PC-3 (cell line): ENCODE data around the gene OPTC. TPM values are rescaled to one million over a fixed set of nuclear protein-coding genes. Genes with fewer than 3 reads are reported as not detected.
A peak's percentile ranks its signal among the peaks of the same experiment; 100 is the strongest.

ENCODE experiments used
- ATAC-seq: fragments of 200-7000 bp; cut with Tn5 transposase; 2 replicates; pipeline ENCODE4 v1.9.1; 2020; ENCODE audit warnings: mild to moderate bottlenecking, moderate library complexity
- BruUV-seq: library from RNA; stranded (reverse); fragments of 400-500 nt; replicated peaks from 2 replicates; lab custom pipeline; 2021; lab: Mats Ljungman, UMichigan
- CTCF ChIA-PET: fragments of 300-600 bp; sonication (Branson Sonifier 250); formaldehyde crosslinking; loops from one replicate; lab custom pipeline; 2022; ENCODE audit warnings: antibody characterized with exemption; lab: Charles Lee
- POLR2A ChIA-PET: fragments of 300-600 bp; sonication (Branson Sonifier 250); formaldehyde crosslinking; loops from one replicate; lab custom pipeline; 2022; ENCODE audit warnings: antibody characterized with exemption; ENCODE audit not compliant: unreplicated experiment; lab: Charles Lee
- DNase-seq: peaks from one replicate; pipeline ENCODE4 v3.0.0-alpha.2; 2015
- H2AFZ ChIP-seq: fragments of 300-600 bp; sonication (generic); 2 replicates; pipeline ENCODE4 v1.6.0; 2016; ENCODE audit warnings: antibody characterized with exemption, low read length
- H3F3A ChIP-seq: fragments of 300-600 bp; sonication (generic); one replicate; pipeline ENCODE4 v1.6.0; 2017; ENCODE audit warnings: antibody characterized with exemption, low read length, control low read depth, mild to moderate bottlenecking; ENCODE audit not compliant: unreplicated experiment
- H3K27ac ChIP-seq: fragments of 300-600 bp; sonication (generic); 2 replicates; pipeline ENCODE4 v1.5.1; 2016; ENCODE audit warnings: mild to moderate bottlenecking, low read length
- H3K27me3 ChIP-seq: fragments of 300-600 bp; sonication (generic); 2 replicates; pipeline ENCODE4 v1.6.1; 2016; ENCODE audit warnings: low read length, mixed read lengths
- H3K36me3 ChIP-seq: fragments of 300-600 bp; sonication (generic); 2 replicates; pipeline ENCODE4 v1.6.1; 2016; ENCODE audit warnings: low read depth, mixed run types, low read length, mixed read lengths
- H3K4me1 ChIP-seq: fragments of 300-600 bp; sonication (generic); 2 replicates; pipeline ENCODE4 v1.5.1; 2016; ENCODE audit warnings: low read length; ENCODE audit not compliant: insufficient read depth
- H3K4me2 ChIP-seq: fragments of 300-600 bp; sonication (generic); 2 replicates; pipeline ENCODE4 v1.6.0; 2016; ENCODE audit warnings: low read length
- H3K4me3 ChIP-seq: fragments of 300-600 bp; sonication (generic); 2 replicates; pipeline ENCODE4 v1.5.1; 2016; ENCODE audit warnings: mild to moderate bottlenecking, low read length, mixed read lengths
- H3K79me2 ChIP-seq: fragments of 300-600 bp; sonication (generic); 2 replicates; pipeline ENCODE4 v1.6.1; 2017; ENCODE audit warnings: low read length, mixed read lengths
- H3K9ac ChIP-seq: fragments of 300-600 bp; sonication (generic); 2 replicates; pipeline ENCODE4 v1.6.0; 2016; ENCODE audit warnings: mild to moderate bottlenecking, low read length
- H3K9me2 ChIP-seq: fragments of 300-600 bp; sonication (generic); replicated peaks from 2 replicates; pipeline ENCODE4 v1.6.1; 2016; ENCODE audit warnings: mixed run types, low read length, mixed read lengths
- H3K9me3 ChIP-seq: fragments of 300-600 bp; sonication (generic); 2 replicates; pipeline ENCODE4 v1.6.1; 2016; ENCODE audit warnings: low read length, mixed read lengths
- H4K20me1 ChIP-seq: fragments of 300-600 bp; sonication (generic); 2 replicates; pipeline ENCODE4 v1.6.1; 2016; ENCODE audit warnings: low read length, mixed read lengths
- EZH2 ChIP-seq: fragments of 300-600 bp; sonication (generic); IDR thresholded peaks from one replicate; pipeline ENCODE4 v1.6.1; 2017; ENCODE audit warnings: antibody characterized with exemption, mild to moderate bottlenecking, low read length; ENCODE audit not compliant: unreplicated experiment
- EZH2phosphoT487 ChIP-seq: fragments of 300-600 bp; sonication (generic); IDR thresholded peaks from 2 replicates; pipeline ENCODE4 v1.6.1; 2018; ENCODE audit warnings: mild to moderate bottlenecking, antibody characterized with exemption, low read length, borderline replicate concordance
- intact Hi-C: fragments of 100-400 bp; cut with micrococcal nuclease; formaldehyde crosslinking; loops from 2 replicates; pipeline ENCODE4 v1.9.0; 2023
- total RNA-seq: library from RNA; depleted of rRNA; stranded (reverse); fragments of >200 nt; gene quantifications from 2 replicates; pipeline ENCODE4 v1.2.3, GENCODE V29; 2014
- TF ChIP-seq, protein P1 (sequence below): fragments of 300-600 bp; sonication (generic); conservative IDR thresholded peaks from 2 replicates; pipeline ENCODE4 v1.5.1; 2017; ENCODE audit warnings: antibody characterized with exemption, low read depth, mild to moderate bottlenecking, low read length

Gene OPTC
- total RNA-seq, 1 experiment from 2014 or later = not detected

DNA sequence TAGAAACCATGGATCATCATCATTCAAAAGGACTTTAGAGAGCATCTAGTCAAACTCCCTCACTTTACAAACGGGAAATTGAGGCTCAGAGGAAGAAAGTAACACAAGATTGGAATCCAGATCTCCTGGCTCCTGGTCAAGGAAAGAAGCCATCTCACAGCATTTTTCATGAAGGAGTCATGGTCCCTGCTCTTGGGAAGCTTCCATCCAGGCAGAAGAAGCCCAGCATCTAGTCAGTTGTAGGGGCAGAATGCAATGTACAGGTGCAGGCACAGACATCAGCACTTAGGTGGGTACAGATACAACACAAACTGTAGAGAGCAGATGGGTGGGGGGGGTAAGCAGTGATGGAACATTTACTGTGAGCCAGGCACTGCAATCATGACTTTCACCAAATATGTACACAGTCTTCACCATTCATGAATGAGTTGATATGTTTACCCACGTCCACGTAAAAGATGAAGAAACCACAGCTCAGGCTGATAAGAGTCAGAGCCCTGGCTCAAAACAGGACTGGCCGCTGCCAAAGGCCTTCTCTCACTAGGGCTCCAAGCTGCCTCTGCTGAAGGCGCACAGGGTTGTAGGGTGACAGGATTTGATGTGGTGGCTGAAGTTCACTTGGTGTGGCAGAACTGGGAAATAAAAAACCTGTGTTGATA is 44.0 kb downstream of the OPTC start:
- peak; percentile 92 for DNase-seq
- CTCF ChIA-PET = interaction anchor here (0.6 kb wide), 2 partner anchors 62 to 64 kb away, joined by 3 to 4 read pairs; no protein-coding TSS in a partner anchor
- H3K79me2 ChIP-seq = no peaks in the 10 kb centered on the region
- no peaks in the 10 kb centered on the region for H3K9me3 ChIP-seq
- no peaks in the 10 kb centered on the region for H3K36me3 ChIP-seq
- TF ChIP-seq, protein P1, sequence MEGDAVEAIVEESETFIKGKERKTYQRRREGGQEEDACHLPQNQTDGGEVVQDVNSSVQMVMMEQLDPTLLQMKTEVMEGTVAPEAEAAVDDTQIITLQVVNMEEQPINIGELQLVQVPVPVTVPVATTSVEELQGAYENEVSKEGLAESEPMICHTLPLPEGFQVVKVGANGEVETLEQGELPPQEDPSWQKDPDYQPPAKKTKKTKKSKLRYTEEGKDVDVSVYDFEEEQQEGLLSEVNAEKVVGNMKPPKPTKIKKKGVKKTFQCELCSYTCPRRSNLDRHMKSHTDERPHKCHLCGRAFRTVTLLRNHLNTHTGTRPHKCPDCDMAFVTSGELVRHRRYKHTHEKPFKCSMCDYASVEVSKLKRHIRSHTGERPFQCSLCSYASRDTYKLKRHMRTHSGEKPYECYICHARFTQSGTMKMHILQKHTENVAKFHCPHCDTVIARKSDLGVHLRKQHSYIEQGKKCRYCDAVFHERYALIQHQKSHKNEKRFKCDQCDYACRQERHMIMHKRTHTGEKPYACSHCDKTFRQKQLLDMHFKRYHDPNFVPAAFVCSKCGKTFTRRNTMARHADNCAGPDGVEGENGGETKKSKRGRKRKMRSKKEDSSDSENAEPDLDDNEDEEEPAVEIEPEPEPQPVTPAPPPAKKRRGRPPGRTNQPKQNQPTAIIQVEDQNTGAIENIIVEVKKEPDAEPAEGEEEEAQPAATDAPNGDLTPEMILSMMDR = no peak
- TF ChIP-seq EZH2phosphoT487 (no peak), EZH2 (no peak)
- H3K9ac ChIP-seq = peak overlapping the region; percentile 27; the same call in 1 of the 2 replicates
- peaks cover 55% of the 10 kb centered on the region for H3K4me1 ChIP-seq
- ATAC-seq = peak; percentile 79
- H4K20me1 ChIP-seq = no peaks in the 10 kb centered on the region
- peaks cover 11% of the 10 kb centered on the region for H3F3A ChIP-seq
- H3K27me3 ChIP-seq = no peaks in the 10 kb centered on the region
- intact Hi-C loops = loop anchor here (1.0 to 10.0 kb wide), 2 partner anchors 25 to 257 kb away; partner anchors contain the start of genes ZBED6 and ZC3H11A
- H3K4me3 ChIP-seq = peak overlapping the region; percentile 2; the same call in 1 of the 2 replicates
- no peak overlapping the region for H2AFZ ChIP-seq
- peak overlapping the region; percentile 81 for H3K27ac ChIP-seq
- no TSS peak for BruUV-seq
- peak overlapping the region; percentile 55 for H3K4me2 ChIP-seq
- POLR2A ChIA-PET = interaction anchor here (0.5 to 0.6 kb wide), 2 partner anchors 70 to 88 kb away, joined by 3 to 6 read pairs; no protein-coding TSS in a partner anchor
- no peaks in the 10 kb centered on the region for H3K9me2 ChIP-seq

DNA sequence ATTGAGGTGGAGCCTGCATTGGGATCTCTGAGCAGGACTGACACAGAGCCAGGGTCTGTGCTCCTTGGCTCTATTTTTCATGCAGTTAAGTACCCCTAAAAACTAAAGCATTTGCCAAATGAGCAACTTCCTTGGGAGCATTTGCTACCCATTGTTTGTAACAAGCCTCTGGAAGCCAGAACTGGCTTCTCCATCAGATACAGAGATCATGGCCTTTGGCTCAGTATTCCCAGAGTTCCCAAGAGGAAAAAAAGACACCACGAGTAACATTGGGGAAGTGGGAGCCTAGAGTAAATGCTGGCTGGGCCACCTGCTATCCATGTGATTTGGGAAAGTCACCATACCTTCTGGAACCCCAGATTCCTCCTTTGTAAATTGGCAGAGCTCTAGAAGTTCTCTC is 44.8 kb downstream of the OPTC start:
- H3K27ac ChIP-seq = peak overlapping the region; percentile 81
- H3K27me3 ChIP-seq = no peaks in the 10 kb centered on the region
- H3K79me2 ChIP-seq = no peaks in the 10 kb centered on the region
- peak overlapping the region; percentile 55 for H3K4me2 ChIP-seq
- CTCF ChIA-PET = no interaction called here
- no peak overlapping the region for H3K4me3 ChIP-seq
- peaks cover 11% of the 10 kb centered on the region for H3F3A ChIP-seq
- H2AFZ ChIP-seq = no peak overlapping the region
- H4K20me1 ChIP-seq = no peaks in the 10 kb centered on the region
- intact Hi-C loops = loop anchor here (1.0 to 10.0 kb wide), 2 partner anchors 25 to 256 kb away; partner anchors contain the start of genes ZBED6 and ZC3H11A
- DNase-seq (no peak), ATAC-seq (no peak)
- POLR2A ChIA-PET = interaction anchor here (0.5 kb wide), 1 partner anchor 69 kb away, joined by 3 read pairs; no protein-coding TSS in a partner anchor
- no peaks in the 10 kb centered on the region for H3K36me3 ChIP-seq
- BruUV-seq = no TSS peak
- H3K4me1 ChIP-seq = peaks cover 51% of the 10 kb centered on the region
- TF ChIP-seq EZH2phosphoT487 (no peak), EZH2 (no peak)
- TF ChIP-seq, protein P1 = no peak
- no peaks in the 10 kb centered on the region for H3K9me3 ChIP-seq
- H3K9me2 ChIP-seq = no peaks in the 10 kb centered on the region
- H3K9ac ChIP-seq = no peak overlapping the region
